GM19324 (cell line): ENCODE measurements around the gene MACROD2.
"Not testable (repeated sequence)": the region's sequence is repeated elsewhere in the genome, so short reads cannot be mapped to it uniquely, and the experiment has no call there.

Experiments used
- ATAC-seq: cut with Tn5 transposase; IDR thresholded peaks from one replicate; pipeline ENCODE4 v1.9.1; 2021; ENCODE audit warnings: mild to moderate bottlenecking, moderate library complexity; ENCODE audit not compliant: unreplicated experiment, low FRiP score

MACROD2 gene

DNA sequence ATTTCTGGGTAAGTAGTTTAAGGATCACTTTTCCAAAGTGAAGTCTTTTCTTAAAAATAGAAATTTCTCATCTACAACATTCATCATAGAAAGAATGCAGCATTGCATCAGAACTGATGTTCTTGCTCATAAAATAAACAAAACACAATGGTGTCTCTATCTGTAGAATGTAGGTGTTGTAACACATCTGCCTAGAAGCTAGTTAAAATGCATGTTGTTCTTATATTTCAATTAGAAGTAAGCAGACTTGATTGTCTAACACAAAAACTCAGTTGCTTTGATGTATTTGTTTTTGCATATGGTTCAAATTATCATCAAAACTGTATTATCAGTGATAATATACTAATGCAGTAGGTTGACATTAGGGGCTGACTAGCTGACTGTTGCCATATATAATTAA lies 996.8 kb downstream of the MACROD2 start:
- no peak for ATAC-seq

DNA sequence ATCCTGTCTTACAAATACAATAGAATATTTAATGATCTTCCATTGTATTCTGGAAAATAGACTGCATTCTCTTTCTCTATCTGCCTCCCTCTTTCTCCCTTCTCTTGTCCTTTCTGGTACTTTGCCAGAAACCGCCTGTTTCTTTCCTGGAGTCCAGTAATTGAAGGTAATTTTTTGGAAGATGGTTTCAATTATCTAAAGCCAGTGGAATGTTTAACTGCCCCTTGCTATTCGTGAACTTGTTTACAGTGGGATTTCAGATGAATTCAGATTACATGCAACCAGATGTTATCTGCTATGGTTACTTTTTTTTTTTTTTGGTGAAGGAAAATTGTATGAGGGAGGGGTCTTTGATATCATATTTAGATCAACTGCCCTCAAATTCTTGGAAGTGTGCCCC lies 997.6 kb downstream of the MACROD2 start:
- ATAC-seq: no peak

DNA sequence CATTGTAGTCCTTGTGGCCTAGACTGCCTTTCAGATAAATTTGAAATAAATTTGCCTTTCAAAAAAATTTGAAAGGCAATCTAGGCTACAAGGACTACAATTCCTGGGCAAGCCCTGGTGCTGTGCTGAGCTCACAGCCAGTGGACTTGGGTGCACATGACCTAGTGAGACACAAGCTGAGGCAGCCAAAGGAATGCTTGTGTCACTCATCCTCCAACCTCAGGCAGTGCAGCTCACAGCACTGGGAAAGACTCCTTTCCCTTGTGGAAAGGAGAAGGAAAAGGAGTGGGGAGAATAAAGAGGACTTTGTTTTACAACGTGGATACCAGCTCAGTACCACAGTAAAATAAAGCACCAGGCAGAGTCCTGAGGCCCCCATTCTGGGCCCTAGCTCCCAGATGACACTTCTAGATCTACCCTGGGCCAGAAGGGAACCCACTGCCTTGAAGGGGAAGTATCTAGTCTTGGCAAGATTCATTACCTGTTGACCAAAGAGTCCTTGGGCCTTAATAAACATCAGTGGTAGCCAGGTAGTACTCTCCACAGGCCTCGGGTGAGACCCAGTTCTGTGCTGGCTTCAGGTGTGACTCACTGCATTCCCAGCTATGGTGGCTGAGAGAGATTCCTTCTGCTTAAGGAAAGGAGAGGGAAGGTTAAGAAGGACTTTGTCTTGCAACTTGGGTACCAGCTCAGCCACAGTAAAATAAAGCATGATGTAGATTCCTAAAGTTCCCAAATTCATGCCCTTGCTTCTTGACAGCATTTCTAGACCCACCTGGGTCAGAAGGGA lies 1001.8 kb downstream of the MACROD2 start:
- ATAC-seq: no peak

DNA sequence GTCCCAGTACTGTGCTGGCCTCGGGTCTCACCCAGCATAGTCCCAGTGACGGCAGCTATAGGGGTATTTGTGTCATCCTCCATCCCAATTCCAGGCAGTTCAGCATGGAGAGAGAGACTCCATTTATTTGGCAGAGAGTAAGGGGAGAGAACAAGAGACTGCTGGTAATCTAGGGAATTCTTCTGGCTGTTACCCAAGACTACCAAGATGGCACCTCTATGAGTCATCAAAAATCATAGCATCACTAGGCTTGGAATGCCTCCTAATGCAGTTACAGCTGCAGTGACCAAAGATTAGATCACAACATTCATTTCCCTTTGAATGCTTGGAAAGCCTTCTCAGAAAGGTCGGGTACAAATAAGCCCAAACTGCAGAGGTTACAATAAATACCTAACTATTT lies 1002.5 kb downstream of the MACROD2 start:
- no peak for ATAC-seq

DNA sequence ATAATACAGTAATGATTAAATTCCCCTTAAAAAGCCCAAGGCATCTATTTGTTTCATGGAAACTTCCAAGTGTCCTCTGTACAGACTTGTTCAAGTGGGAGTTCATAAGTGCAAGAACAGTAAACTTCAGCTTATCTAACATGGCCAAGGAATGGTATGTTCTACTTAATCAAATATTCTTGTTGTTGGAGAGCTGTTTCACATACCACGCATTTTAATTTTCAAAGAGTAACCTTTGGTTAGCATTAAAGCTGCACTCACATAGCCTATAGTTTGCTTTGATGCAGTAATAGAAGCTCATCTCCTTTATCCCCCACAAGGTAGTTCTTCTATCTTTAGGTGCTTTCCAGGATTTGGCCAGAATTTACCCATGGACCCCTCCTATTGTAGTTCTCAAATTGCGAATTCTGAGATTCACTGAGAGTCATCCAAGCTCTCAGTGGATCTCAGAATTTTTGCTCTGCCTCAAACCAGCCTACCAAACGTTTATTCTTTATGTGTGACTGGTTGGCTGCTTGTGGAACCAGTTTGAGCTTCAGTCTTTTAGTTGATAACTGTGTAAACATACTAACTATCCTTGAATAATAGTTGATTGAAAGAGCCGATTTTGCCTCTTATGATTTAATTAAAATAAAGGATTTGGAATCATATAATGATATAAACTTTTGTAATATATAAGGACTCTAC lies 1010.1 kb downstream of the MACROD2 start:
- no peak for ATAC-seq

DNA sequence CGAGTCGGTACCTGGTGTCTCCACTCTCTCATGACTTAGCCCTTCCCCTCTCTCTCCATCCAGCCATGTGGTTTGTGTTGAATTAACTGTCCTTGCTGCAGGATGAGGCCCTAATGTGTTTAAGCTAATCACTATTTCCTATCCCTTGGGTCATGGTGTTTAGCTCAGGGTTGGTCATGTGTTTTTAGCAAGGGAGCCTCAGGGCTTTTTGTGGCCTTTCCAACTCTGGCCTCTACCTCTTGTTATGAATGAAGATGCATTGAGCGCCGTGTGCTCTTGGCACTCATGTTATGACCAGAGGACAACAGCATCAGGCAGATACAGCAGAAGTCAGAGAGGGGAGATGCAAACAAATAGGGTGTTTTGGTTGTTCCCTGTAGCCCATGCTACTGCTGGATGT lies 1016.3 kb downstream of the MACROD2 start:
- no peak for ATAC-seq

DNA sequence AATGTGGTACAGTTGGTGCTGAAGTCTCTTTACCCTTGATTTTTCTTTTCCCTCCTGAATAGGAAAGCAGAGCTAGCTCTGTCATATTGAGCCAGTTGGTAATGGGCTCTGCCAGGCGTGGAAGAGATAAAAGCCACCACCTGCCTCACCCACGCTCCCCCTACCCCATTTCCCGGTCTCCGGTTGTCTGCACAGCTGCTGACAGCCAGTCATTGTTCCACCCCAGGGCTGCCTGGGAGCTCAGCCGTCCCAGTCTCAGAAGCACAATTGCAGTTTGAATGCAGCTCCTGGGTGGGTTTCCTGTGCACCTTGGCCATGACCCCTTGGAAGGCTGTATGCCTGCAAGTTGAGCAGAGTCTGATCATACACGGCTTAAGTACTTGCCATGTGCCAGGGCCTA lies 1017.2 kb downstream of the MACROD2 start:
- ATAC-seq: no peak

DNA sequence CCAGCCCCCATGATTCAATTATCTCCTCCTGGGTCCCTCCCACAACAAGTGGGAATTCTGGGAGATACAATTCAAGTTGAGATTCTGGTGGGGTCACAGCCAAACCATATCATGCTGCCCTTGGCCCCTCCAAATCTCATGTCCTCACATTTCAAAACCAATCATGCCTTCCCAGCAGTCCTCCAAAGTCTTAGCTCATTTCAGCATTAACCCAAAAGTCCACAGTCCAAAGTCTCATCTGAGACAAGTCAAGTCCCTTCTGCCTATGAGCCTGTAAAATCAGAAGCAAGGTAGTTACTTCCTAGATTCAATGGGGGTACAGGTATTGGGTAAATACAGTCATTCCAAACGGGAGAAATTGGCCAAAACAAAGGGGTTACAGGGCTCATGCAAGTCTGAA lies 1021.6 kb downstream of the MACROD2 start:
- ATAC-seq: not testable (repeated sequence)

DNA sequence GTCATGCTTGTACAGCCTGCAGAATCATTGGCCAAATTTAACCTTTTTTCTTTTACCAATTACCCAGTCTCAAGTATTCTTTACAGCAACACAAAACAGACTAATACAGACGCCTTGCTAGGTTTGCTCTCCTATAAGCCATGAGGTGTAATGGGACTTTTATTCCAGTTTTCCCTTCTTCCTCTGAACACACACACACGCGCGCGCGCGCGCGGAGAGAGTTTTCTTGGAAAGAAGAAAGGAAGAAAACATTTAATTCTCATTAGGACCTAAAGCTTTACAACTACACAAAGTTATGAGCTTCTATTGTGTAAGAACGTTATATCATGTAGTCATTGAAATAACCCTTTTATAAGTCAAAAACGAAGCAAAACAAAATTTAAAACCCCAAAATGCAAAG lies 1023.6 kb downstream of the MACROD2 start:
- no peak for ATAC-seq

DNA sequence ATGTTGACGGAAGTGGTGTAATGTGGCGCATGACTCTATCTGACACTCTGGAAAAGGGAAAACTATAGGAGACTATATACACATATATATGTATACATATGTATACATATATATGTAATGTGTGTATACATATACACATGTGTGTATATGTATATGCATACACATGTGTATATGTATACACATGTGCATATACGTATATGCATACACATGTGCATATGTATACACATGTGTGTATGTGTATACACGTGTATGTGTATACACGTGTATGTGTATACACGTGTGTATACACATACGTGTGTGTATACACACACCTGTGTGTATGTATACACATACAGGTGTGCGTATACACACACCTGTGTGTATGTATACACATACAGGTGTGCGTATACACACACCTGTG lies 1025.5 kb downstream of the MACROD2 start:
- no peak for ATAC-seq

DNA sequence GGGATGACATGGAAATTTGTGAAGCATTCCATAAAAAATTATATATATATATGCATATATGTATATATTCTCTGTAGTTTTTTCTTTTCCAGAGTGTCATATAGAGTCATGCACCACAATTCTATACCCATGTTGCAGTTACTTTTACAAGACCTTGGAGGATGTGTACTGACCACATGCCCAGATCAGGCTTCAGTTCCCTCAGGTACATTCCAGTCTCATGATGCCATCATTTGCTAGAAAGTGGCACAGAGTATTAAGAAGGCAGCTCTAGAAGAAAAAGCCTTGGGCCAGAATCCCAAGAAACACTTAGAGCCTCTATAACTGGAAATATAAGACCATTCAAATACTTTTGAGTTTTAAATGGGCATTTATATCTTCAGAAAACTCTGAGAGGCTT lies 1027.6 kb downstream of the MACROD2 start:
- ATAC-seq: no peak

DNA sequence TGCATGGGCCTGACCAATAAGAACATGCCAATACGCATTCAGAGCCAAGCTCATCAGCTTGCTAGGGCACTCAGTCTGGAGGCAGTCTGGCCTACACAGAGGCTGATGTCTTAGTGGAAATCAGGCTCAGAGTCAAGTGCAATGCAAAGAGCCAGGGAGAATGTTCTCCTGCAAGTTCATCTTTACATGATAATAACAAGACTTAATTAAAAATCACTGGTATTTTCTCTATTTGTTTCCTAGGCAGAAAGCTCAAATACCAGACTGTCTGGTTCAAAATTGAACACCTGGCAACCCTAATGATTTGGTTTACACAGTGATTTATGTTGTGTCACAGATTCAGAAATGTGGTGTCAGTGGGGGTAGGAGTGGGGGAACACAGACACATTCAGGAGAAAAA lies 1031.4 kb downstream of the MACROD2 start:
- ATAC-seq: no peak

DNA sequence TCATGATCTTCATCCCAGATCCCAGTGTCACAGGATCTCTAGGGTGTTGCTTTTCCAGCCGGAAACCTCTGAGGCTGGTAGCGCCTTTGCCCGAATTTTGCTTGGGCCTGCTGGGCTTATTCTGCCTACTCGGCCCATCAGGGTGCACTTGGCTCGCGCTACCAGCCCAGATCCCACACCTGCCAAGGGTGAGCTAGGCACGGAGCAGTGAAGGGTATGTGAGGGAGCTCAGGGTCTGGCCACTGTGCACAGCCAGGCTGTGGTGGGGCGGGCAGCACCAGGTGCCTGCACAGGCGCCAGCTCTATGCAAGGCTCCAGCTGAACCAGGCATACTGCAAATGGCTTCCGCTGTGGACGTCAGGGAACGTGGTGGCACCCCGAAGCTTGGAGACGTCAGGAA lies 1035.5 kb downstream of the MACROD2 start:
- no peak for ATAC-seq

DNA sequence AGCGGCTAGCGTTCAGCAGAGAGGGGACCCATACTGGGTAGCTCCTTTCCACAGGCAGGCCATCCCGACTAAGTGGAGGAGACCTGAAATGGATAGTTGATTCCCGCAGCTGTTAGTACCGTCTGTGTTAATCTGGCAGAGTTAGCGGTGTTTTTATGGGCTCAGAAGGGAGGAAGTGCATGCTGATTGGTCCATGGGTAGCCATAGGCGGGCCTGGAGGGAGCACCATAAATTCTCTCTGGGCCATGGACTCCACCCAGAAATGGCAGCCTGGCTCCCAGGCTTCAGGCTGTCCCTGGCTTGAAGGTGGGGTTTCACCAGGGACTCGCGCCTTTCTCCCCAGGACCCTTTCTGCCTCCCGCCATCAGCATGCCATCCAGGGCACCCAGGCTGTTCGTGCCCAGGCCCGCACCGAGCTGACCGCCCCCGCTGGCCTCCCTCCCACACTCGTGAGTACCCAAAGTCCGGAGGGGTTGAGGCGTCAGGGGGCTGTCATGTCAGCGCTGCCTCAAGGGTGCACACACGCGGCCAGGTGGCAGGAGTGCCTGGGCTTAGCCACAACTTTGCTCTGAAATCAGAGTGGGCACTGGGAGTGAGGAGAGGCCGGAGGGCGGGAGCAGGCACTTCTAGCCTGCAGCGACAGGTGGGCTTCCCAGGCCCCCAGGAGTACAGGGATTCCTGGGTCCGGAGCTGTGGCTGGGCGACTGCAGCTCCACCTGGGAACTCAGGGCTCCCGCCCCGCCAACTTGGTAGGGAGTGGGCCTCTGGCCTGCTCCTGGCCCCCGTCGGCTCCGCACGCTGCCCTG lies 1036.4 kb downstream of the MACROD2 start:
- ATAC-seq: no peak

DNA sequence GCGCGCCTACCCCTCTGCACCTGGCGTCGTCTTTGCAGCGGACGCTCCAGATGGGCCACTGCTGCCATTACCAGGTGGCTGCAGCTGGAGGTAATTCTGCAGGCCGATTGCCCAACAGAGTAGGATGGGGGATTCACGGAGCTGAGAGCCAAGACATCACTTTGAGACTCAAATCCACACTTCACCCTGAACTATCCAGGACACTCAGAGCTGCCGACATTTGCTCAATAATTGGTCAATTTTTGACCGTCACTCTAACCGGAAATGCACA lies 1037.0 kb downstream of the MACROD2 start:
- ATAC-seq: no peak

DNA sequence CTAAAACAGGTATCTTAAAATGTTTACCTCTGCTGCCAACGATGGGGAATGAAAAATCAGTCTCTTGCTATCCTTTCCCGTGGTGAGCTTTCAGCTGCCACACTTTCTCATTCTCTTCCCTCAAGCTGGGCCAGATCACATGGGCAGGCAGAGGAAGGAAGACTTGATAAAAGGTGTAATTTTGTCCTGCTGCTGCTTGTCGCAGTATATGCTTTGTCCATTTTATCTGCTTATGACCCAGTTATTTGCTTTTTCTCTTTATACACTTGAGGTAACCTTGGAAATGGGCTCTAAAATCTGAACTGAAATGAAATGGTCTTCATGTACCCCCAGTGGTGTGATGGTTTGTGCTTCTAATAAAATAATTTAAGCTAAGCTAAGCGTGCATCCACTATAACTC lies 1038.0 kb downstream of the MACROD2 start:
- ATAC-seq: no peak

DNA sequence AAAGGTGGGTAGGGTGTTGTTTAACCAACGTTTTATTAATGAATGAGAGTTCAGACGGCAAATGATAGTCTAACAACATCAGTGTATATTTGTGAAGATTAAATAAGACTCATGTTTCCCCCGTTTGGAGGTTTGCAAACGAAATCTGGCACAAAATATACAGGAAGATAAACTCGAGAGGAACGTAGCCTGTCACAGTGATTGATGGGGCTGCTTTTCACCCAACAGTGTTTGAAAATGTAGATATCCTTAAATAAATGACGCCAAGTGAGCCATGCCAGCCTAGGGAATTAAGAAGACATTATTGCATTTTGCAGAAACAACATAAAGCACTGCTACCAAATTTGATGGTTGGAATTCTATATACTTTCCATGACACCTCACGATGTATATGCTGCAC lies 1038.6 kb downstream of the MACROD2 start:
- no peak for ATAC-seq

DNA sequence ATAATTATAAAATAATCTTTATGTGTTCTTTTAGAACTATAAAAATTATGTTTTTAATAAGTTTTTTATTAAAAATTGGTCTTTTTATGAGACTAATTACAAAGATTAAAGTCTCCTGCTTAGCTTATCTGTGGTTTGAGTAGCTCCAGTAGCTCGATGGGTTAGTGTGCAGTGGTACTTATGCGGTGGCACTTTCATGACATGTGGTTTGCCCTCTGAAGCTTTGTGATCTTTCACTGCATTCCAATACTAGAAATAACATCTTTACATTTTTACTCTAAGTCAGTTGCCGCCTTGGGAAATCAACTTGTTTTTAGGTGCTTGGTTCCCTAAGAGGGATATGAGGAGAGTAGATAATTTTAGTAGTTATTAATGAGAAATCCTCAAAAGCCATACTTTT lies 1041.6 kb downstream of the MACROD2 start:
- no peak for ATAC-seq

DNA sequence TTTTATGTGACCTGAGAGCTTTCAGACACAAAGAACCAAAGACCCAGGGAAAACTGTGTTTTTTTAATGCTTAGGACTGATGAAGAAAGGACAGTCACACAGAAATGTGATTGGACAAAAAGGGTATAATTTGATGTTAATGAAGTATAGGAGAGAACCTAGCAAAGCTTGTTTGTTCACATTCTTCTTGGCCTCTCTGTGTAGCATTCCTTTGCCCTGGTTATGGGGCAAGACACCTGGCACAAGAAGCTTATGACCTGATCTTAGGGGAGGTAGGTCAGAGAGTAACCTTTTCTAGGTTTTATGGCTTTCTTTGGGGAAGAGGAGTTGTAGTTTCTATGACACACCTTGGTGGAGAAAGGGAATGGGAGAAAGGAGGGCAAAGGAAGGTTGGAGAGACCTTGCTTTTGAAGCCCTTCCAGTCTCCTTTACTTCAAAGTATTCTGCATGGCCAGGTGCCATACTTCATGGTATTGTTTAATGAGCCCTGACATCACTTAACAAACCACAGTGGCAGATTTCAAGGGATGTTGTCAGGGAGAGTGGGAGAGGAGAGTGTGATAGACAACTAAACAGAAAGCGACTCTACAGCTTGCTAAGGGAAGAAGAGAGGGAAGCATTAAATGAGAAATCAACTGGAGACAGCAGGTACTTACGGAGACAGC lies 1043.9 kb downstream of the MACROD2 start:
- ATAC-seq: no peak

DNA sequence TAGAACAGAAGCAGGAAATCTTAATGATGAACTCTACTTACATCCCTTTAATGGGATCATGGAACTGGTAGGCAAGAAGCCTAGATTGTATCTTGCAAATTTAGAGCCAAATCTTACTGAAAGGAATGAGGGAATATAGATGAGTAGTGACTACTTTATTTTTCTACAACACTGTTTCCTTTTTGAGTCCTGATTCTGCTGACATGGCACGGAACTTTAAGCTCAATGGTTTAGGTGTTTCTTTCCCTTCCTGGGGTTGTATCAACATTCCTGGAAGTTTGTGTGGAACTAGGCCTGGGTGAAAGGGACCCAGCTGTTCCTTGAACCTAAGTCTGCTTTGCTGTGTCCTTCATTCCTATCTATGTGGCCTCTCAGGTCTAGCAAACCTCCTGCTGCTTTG lies 1047.4 kb downstream of the MACROD2 start:
- no peak for ATAC-seq

DNA sequence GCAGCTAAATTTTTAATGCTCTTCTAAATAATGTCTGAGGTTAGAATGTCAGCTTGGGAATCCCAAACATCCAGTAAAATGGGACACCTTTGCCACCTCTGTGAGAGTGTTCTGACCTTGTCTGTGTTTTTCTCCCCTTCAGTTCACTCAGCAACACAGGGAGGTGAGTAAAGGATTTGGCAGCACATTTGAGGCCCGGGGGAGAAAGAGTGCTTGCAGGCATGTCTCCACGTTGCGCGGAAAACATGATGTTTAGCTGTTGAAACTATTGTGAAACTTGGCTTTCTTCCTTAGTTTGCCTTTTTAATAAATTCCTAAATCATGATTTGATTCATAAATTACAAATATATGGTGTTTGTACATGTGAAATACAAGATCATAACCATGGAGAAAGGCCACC lies 1049.9 kb downstream of the MACROD2 start:
- no peak for ATAC-seq
